ENCODE data around the gene EFHC2.

EFHC2 gene

GRCh38 chrX:44143061-44143602 lies 200.3 kb downstream of the EFHC2 start:
- no peak for ATAC-seq (ENCODE audit: low read depth)
- no peaks in the 10 kb centered on the region for H3K36me3 Mint-ChIP-seq
- H3K9me3 Mint-ChIP-seq = no peaks in the 10 kb centered on the region
- no peak overlapping the region for H3K27ac Mint-ChIP-seq
- peaks cover 1% of the 10 kb centered on the region for H3K27me3 Mint-ChIP-seq
- no peak overlapping the region for H3K4me3 Mint-ChIP-seq
- H3K4me1 Mint-ChIP-seq = no peaks in the 10 kb centered on the region
- no peak for DNase-seq (ENCODE audit: low spot score in 2 of 2)

GRCh38 chrX:44130189-44130588 lies 213.3 kb downstream of the EFHC2 start:
- H3K4me1 Mint-ChIP-seq = no peaks in the 10 kb centered on the region
- H3K9me3 Mint-ChIP-seq = no peaks in the 10 kb centered on the region
- ATAC-seq (ENCODE audit: low read depth) (no peak), DNase-seq (ENCODE audit: low spot score in 2 of 2) (no peak)
- peaks cover 2% of the 10 kb centered on the region for H3K27me3 Mint-ChIP-seq
- no peaks in the 10 kb centered on the region for H3K36me3 Mint-ChIP-seq
- no peak overlapping the region for H3K4me3 Mint-ChIP-seq
- H3K27ac Mint-ChIP-seq = no peak overlapping the region

GRCh38 chrX:44113337-44113736 lies 230.1 kb downstream of the EFHC2 start:
- Mint-ChIP-seq H3K36me3 (no peaks in the 10 kb centered on the region), H3K9me3 (no peaks in the 10 kb centered on the region), H3K4me3 (no peak overlapping the region), H3K4me1 (no peaks in the 10 kb centered on the region), H3K27me3 (no peaks in the 10 kb centered on the region), H3K27ac (no peak overlapping the region)
- ATAC-seq (ENCODE audit: low read depth) = no peak
- DNase-seq (ENCODE audit: low spot score in 2 of 2) = no peak

- DNase-seq (ENCODE audit: low spot score in 2 of 2) (no peak), ATAC-seq (ENCODE audit: low read depth) (no peak)
- no peak overlapping the region for H3K4me3 Mint-ChIP-seq
- no peak overlapping the region for H3K27ac Mint-ChIP-seq
- H3K27me3 Mint-ChIP-seq = peaks cover 1% of the 10 kb centered on the region
- H3K4me1 Mint-ChIP-seq = no peaks in the 10 kb centered on the region
- peaks cover 10% of the 10 kb centered on the region for H3K9me3 Mint-ChIP-seq
- no peaks in the 10 kb centered on the region for H3K36me3 Mint-ChIP-seq
These were observed 236.6 kb downstream of the EFHC2 start for GRCh38 chrX:44106864-44107263.

- DNase-seq (ENCODE audit: low spot score in 2 of 2) (no peak), ATAC-seq (ENCODE audit: low read depth) (no peak)
- no peak overlapping the region for H3K4me3 Mint-ChIP-seq
- no peaks in the 10 kb centered on the region for H3K4me1 Mint-ChIP-seq
- peaks cover 10% of the 10 kb centered on the region for H3K9me3 Mint-ChIP-seq
- no peak overlapping the region for H3K27ac Mint-ChIP-seq
- peaks cover 1% of the 10 kb centered on the region for H3K27me3 Mint-ChIP-seq
- no peaks in the 10 kb centered on the region for H3K36me3 Mint-ChIP-seq
These were observed 238.1 kb downstream of the EFHC2 start for GRCh38 chrX:44105228-44105913.

GRCh38 chrX:44104699-44105098 lies 238.8 kb downstream of the EFHC2 start:
- Mint-ChIP-seq H3K9me3 (peaks cover 10% of the 10 kb centered on the region), H3K36me3 (no peaks in the 10 kb centered on the region), H3K4me1 (no peaks in the 10 kb centered on the region), H3K4me3 (no peak overlapping the region), H3K27ac (no peak overlapping the region), H3K27me3 (peaks cover 1% of the 10 kb centered on the region)
- ATAC-seq (ENCODE audit: low read depth) (no peak), DNase-seq (ENCODE audit: low spot score in 2 of 2) (no peak)

GRCh38 chrX:44101281-44101680 lies 242.2 kb downstream of the EFHC2 start:
- H3K4me1 Mint-ChIP-seq = no peaks in the 10 kb centered on the region
- DNase-seq (ENCODE audit: low spot score in 2 of 2) = no peak
- peaks cover 2% of the 10 kb centered on the region for H3K27me3 Mint-ChIP-seq
- no peak overlapping the region for H3K27ac Mint-ChIP-seq
- no peak for ATAC-seq (ENCODE audit: low read depth)
- no peaks in the 10 kb centered on the region for H3K36me3 Mint-ChIP-seq
- H3K4me3 Mint-ChIP-seq = no peak overlapping the region
- H3K9me3 Mint-ChIP-seq = no peaks in the 10 kb centered on the region

- ATAC-seq (ENCODE audit: low read depth) = no peak
- no peaks in the 10 kb centered on the region for H3K4me1 Mint-ChIP-seq
- H3K27ac Mint-ChIP-seq = no peak overlapping the region
- H3K9me3 Mint-ChIP-seq = no peaks in the 10 kb centered on the region
- H3K36me3 Mint-ChIP-seq = no peaks in the 10 kb centered on the region
- no peak for DNase-seq (ENCODE audit: low spot score in 2 of 2)
- peaks cover 2% of the 10 kb centered on the region for H3K27me3 Mint-ChIP-seq
- H3K4me3 Mint-ChIP-seq = no peak overlapping the region
These were observed 244.1 kb downstream of the EFHC2 start for GRCh38 chrX:44099366-44099765.

Measured in memory B cell (primary cell).